GM19372 (cell line): ENCODE data around the gene CCDC107.

Experiments used
- ATAC-seq: cut with Tn5 transposase; IDR thresholded peaks from one replicate; pipeline ENCODE4 v1.9.1; 2021; ENCODE audit warnings: mild to moderate bottlenecking, low read depth, moderate library complexity; ENCODE audit not compliant: unreplicated experiment

The CCDC107 gene

DNA sequence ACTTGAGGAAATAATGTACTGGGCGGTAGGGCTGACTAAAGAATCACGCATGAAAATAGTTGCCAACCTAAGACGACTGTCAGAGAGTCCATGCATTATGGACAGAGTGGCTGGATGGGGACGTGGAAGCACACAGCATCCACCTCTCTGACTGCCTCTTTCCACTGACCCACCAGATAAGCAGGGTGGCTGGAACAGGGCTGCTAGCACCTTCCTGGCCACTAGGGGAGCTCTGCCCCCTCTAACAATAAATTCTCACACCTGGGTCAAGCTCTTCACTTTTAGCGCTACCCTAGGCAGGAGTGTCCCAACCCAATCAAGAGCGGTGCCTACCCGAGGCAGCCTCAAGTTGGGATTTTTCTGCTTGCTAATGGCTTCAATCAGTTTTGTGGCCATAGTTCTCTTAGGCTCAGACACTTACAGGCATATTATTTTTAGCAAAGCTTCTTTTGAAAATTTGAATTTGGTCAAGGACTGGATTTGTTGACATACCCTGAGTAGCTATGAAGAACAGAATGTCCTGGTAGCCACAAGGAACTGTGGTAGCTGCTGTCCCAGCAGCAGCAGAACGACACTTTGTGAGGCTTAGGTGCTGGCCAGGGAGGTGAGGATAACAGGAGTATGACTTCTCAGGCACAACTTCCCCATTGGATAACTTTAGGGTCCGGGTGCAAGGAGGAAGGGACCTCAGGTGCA, 38.6 kb downstream of the CCDC107 start:
- ATAC-seq, result no peak

DNA sequence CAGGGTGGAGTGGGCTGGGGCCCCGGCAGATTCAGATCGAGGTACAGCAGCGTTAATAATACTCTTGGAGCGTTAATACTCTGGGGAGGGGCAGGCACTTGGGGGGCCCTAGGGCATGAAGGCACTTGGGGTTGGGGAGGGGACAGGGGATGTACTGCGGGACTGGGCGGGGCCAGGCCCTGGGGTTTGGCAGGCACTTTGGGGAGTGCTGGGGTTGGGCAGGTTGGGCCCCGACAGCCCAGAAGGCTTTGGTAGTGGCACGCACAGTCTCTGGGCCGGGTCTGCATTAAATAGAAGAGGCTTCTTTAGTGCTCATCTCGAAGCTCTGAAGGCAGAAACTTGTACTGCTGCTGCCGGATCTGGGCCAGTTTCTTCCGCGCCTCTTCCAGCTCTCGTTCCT, 39.4 kb downstream of the CCDC107 start:
- ATAC-seq, result no peak

DNA sequence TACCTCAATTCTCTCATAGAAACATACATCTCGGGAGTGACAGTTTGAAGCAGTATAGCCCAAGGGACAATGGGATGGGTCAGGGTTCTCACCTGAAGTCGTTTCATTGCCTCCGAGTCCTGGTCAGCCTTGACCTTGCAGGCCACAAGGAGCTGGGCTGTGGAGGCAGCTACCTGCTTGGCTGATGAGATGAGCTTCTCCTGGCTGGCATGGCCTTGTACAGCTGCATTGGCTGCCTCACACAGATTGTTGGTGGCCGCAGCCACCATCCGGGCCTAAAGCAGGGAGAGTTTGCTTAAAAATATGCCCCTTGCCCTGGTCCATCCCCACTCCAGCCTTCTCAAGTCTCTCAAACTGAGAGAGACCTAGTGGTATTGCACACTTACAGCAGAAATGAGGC, 40.1 kb downstream of the CCDC107 start:
- ATAC-seq, result no peak

DNA sequence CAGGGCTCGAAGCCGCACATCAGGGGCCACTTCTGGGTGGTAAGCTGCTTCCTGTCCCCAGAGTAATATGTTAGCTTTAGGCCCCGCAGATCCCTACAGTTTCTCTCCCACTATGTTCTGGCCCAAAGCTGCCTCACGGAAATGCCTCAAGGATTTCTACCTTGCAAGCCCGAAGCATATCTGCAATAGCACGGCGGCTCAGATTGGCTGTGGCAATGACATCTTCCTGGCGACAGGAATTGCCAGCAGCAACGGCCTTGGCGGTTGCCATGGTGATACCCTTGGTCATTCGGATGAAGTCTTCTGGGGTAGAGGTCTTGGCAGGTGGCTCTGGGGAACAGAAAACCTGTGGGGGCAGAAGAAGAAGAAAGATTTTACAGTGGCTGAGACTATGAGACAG, 41.9 kb downstream of the CCDC107 start:
- ATAC-seq, result no peak

DNA sequence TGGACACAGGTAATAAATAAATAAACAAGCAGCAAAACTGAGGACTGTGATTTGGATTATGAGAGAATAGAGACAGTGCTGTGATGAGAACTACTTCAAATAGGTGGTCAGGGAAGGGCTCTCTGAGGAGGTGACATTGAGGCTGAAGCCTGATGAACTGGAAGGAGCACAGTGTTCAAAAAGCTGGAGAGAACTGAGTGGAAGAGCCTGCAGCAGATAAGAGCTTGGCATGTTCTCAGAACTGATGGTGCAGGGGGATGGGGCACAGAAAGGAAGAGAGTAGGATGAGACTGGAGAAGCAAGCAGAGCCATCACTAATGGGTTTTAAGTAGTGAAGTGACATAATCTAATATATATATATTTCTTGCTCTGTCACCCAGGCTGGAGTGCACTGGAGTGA, 42.9 kb downstream of the CCDC107 start:
- no peak for ATAC-seq

DNA sequence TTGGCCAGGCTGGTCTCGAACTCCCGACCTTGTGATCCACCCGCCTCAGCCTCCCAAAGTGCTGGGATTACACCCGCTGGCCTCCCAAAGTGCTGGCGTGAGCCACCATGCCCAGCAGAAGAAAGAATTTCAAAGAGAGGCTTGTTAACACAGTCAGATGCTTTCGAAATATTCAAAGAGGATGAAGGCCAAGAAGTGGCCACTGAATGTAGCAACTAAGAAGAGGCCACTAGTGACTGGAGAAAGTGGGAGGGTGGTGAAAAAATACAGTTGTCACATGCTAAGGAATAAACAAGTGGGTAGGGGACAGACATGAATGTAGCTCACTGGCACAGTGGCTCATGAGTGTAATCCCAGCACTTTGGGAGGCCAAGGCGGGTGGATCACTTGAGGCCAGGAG, 44.6 kb downstream of the CCDC107 start:
- no peak for ATAC-seq

DNA sequence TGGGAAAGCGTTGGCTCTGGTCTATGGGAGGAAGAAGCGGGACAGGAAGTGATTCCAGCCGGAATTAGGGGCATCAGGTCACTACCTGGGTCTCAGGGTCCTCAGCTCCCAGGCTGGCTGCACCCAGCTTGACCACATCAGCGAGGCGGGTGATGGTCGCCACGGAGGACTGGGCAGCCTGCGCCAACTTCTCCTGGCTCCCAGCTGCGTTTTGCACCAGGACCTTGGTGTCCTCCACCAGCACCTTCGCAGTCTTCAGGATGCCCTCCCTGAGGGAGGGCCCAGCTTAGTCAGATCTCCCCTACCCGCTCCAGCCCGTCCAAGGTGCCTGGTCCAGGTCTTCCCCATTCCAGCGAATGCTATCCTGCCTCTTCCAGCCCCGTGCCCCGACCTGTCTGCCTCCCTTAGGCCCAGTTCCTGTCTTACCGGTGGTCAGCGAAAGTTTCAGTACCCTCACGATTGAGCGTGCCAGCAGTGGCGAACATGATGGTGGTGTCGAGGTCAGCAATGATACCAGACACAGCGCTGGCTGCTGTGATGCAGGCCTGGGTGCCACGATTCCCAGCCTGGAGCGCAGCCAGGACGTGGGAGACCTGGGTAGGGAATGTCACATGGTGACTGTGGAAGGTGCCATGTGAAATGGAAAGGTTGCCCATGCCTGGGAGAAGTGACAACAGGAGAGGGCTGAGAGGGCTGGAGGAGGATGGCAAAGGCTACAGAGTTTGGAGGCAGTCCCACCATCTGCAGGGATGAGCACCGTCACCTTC, 46.0 kb downstream of the CCDC107 start:
- no peak for ATAC-seq

DNA sequence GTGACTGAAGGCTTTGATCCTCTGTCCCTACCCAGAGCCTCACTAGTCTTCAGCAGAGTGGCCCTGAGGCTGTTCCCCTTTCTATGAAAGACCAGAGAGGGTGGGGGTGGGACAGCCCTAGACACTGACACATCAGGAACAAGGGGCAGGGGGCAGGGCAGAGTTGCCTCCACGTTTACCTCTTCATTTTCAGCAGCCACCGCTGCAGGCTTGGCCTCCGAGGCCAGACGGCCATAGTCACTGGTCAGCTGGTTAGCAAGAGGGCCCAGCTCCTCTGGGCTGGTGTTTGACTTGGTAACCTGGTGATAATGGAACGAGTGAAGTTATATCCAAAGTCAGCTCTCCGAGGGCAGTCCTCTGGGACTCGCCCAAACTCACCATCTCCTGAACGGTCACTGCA, 47.3 kb downstream of the CCDC107 start:
- ATAC-seq, result no peak

DNA sequence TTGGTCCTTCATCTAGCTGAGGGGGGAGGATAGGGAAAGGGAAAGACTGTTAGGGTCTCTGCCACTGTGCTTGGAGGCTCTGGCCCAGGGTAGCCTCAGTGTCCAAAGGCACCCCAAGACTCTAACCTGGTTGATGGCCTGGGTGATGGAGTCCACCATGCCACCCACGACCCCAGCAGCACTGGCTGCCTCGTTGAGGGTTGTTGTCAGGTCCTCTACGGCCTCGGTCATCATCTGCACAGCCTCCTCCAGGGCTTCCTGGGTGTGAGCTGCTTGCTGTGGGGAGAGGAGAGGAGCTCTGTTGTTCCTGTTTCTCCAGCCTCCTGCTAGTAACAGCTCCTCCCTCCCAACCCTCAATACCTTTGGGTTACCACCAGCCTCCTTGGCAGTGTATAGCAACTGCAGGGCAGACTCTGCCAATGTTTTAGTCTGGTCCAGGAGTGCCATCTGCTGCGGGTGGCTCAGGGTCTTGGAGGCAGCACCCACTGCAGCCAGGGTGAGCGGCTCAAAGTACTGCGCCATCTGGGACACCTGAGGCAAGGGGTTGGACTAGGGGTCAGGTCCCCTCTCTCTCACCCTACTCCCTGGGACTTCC, 47.8 kb downstream of the CCDC107 start:
- no peak for ATAC-seq

DNA sequence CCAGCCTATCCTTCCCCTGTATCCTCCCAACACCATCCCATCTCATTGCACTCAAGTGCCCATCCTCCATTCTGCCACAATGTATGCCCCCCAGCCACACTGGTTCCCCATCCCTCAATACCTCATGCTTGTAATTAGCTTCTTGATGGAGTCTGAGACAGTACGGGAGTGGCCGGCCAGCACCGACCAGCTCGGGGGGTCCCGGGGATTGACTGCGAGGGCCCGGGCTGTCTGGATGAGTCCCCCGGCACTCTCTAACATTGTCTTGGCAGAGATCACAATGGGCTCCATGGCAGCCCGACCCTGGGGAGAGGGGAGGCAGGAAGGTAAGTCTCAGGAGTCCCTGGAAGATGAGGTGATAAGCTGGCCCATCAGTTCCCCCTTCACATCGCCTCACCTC, 48.9 kb downstream of the CCDC107 start:
- no peak for ATAC-seq

DNA sequence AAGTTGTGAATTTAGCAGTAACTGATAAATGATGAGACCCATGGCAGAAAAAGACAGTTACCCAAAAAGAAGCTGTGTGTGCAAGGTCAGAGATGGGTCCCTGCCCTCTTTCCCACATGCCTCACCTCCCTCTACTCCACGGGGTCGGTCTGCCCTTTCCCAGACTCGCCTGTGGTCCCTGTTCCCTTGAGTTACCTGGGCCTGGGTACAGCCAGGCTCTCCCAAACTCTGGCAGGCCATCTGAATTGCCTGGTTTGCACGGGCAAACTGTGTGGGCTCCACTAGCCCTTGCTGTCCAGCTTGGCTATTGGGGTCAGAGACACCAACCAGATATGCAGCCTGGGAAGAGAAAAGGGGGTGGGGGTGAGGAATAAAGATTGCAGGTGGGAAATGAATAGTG, 50.1 kb downstream of the CCDC107 start:
- no peak for ATAC-seq

DNA sequence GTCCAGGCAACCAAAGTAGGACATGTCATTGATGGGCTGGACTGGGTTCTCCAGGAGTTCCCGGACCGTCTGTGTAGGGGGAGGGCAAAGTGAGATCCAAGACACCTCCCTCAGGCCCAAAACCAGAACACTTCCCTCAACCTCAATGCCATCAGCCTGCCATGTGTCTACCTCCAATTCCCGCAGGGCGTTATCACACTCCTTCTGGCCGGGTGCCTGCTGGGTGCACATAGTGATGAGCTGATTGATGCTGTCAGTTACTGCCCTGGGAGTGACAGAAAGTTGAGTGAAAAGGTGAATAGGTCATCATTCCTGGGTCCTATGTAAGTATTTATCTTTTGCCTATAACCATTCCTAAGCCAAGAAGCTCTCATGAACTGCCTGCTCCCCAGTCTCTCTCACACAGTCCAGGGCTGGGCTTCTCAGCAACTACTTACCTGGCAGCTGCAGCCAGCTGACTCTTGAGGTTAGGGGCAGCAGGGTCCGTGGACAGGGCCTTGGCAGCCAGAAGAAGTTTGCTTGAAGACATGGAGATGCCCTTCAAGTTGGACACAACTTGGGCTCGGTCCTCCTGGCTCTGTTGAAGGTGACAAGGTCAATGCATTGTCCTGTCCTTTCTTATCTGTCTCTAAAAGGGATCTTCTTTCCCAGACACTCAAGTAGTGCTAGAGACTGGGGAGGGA, 52.9 kb downstream of the CCDC107 start:
- no peak for ATAC-seq
